Kidney (tissue), 14 donors: ENCODE data around the gene SLC29A4. TPM values are rescaled to one million over a fixed set of nuclear protein-coding genes. Genes with fewer than 3 reads are reported as not detected.
"Not testable (repeated sequence)": the region's sequence is repeated elsewhere in the genome, so short reads cannot be mapped to it uniquely, and the experiment has no call there.

Experiments used
- DNase-seq, 5 donors: peaks; one replicate each; pipeline ENCODE4 v3.0.0-alpha.2; 2013 to 2020
- FAIRE-seq: peaks from 2 replicates; lab custom pipeline; 2012; peaks lifted over from hg19 to GRCh38; lab: Jason Lieb, UNC
- H3K27ac ChIP-seq, 2 donors: one replicate each; pipeline ENCODE4 v1.7.0; 2013; ENCODE audit warnings: low read depth in 2 of 2, low read length in 2 of 2, inconsistent platforms in 1 of 2
- H3K27me3 ChIP-seq: one replicate; pipeline ENCODE4 v1.7.1; 2013; ENCODE audit warnings: low read length, inconsistent platforms; ENCODE audit not compliant: control insufficient read depth, insufficient read depth
- H3K36me3 ChIP-seq, 3 donors: one replicate each; pipeline versions ENCODE4 v1.7.0 to v1.7.1; 2013; ENCODE audit warnings: low read length in 3 of 3, control low read depth in 1 of 3, inconsistent platforms in 1 of 3; ENCODE audit not compliant: insufficient read depth in 3 of 3, control insufficient read depth in 2 of 3
- H3K4me1 ChIP-seq, 3 donors: one replicate each; pipeline versions ENCODE4 v1.7.0 to v1.7.1; 2013; ENCODE audit warnings: low read length in 3 of 3, inconsistent platforms in 1 of 3, low read depth in 1 of 3; ENCODE audit not compliant: control insufficient read depth in 2 of 3, insufficient read depth in 2 of 3
- H3K4me3 ChIP-seq, 3 donors: one replicate each; pipeline versions ENCODE4 v1.7.0 to v1.8.1; 2013; ENCODE audit warnings: low read length in 3 of 3, control low read depth in 1 of 3, inconsistent platforms in 1 of 3
- H3K9ac ChIP-seq, 3 donors: one replicate each; pipeline versions ENCODE4 v1.7.0 to v1.7.1; 2013; ENCODE audit warnings: low read length in 3 of 3, control low read depth in 1 of 3, inconsistent platforms in 1 of 3
- H3K9me3 ChIP-seq, 3 donors: one replicate each; pipeline versions ENCODE4 v1.7.0 to v1.7.1; 2013; ENCODE audit warnings: low read length in 3 of 3, control low read depth in 1 of 3, inconsistent platforms in 1 of 3; ENCODE audit not compliant: control insufficient read depth in 2 of 3, insufficient read depth in 1 of 3
- intact Hi-C: fragments of 100-400 bp; cut with DNase I; formaldehyde crosslinking; loops from one replicate; pipeline ENCODE4 v1.11.1; 2022
- polyA plus RNA-seq: library from polyadenylated mRNA; stranded (reverse); fragments of 350-450 nt; fragmentation: Illumina TruSeq; extraction: RNeasy Lipid Tissue Mini Kit (QIAGEN cat#74804); gene quantifications from one replicate; pipeline ENCODE4 v1.2.3, GENCODE V29; 2014; ENCODE audit warnings: low read depth, low replicate concordance; ENCODE audit not compliant: insufficient read depth
- total RNA-seq: library from RNA; stranded (reverse); fragmentation: NEBNext Ultra II Directional; extraction: Animal tissue kit (Norgen Biotek cat#: 25700); gene quantifications from one replicate; pipeline ENCODE4 v1.2.1, GENCODE V29; 2021
- TF ChIP-seq, protein P1 (sequence below): IDR thresholded peaks from 3 replicates; pipeline ENCODE4 v1.5.1; 2012; ENCODE audit warnings: mild to moderate bottlenecking, moderate library complexity, borderline replicate concordance; ENCODE audit not compliant: insufficient read depth; ENCODE audit errors: extremely low read depth
- donor health status: control.
- donor health status: control.
- donor health status: control.
- donor health status: control.
- donor health status: control.
- donor health status: DM: yes; HTN: yes; CAD: no.
- donor health status: Normal renal cell carcinoma (clear cell type).

SLC29A4 gene
- total and polyA plus RNA-seq, 2 donors from 2014 or later: 3.4 to 6.8 TPM

DNA sequence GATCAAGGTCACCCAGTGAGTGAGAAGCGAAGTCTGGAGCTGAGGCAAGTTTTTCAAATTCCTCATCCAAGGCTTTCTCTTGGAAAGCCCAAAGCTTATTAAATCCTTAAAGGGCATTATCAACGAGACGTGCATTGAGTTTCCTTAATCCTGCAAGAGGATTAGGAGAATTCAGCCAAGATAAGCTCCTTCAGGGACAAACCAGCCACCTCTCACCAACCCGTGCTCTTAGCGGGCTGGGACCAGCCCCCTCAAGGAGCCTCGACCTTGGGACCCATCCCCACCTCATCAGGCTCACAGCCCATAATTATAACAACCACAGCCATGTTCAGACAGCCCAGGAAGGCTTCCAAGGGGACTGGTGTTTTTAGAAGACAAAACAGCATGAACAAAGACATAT is 12.0 kb upstream of the SLC29A4 start:
- intact Hi-C loops: no loop called here
- TF ChIP-seq, protein P1, sequence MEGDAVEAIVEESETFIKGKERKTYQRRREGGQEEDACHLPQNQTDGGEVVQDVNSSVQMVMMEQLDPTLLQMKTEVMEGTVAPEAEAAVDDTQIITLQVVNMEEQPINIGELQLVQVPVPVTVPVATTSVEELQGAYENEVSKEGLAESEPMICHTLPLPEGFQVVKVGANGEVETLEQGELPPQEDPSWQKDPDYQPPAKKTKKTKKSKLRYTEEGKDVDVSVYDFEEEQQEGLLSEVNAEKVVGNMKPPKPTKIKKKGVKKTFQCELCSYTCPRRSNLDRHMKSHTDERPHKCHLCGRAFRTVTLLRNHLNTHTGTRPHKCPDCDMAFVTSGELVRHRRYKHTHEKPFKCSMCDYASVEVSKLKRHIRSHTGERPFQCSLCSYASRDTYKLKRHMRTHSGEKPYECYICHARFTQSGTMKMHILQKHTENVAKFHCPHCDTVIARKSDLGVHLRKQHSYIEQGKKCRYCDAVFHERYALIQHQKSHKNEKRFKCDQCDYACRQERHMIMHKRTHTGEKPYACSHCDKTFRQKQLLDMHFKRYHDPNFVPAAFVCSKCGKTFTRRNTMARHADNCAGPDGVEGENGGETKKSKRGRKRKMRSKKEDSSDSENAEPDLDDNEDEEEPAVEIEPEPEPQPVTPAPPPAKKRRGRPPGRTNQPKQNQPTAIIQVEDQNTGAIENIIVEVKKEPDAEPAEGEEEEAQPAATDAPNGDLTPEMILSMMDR: no peak
- Histone ChIP-seq H3K9me3 (no peaks in the 10 kb centered on the region), H3K36me3 (no peaks in the 10 kb centered on the region), H3K27me3 (no peaks in the 10 kb centered on the region), H3K27ac (no peak overlapping the region), H3K9ac (no peak overlapping the region), H3K4me3 (no peak overlapping the region), H3K4me1 (no peaks in the 10 kb centered on the region)
- FAIRE-seq (no peak), DNase-seq (no peak)

DNA sequence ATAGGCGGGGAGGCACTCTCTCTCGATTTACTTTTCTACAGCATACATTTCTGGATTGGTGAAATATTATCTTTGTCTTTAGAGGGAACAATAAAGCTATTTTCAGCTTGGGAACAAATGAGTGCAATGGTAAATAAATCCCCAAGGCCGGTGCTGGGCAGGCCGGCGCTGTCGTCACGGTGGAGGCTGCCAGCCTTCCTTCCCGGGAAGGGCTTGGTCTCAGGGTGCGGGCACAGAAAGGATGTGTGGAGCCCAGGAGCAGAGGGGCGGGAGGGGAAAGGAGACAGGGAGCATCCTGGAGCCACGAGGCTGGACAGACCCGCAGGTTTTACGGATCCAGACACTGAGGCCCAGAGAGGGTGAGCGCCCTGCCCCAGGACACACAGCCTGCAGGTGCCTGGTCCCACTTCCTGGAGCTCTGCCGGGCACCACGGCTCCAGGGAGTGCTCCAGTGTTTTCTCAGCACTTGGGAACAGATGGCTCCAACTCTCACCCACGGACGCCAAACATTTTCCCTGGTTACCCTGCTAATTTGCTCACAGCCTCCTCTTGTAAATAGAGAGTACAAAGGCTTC is 8.8 kb upstream of the SLC29A4 start:
- intact Hi-C loops, H3K27ac ChIP-seq: not testable (repeated sequence)

DNA sequence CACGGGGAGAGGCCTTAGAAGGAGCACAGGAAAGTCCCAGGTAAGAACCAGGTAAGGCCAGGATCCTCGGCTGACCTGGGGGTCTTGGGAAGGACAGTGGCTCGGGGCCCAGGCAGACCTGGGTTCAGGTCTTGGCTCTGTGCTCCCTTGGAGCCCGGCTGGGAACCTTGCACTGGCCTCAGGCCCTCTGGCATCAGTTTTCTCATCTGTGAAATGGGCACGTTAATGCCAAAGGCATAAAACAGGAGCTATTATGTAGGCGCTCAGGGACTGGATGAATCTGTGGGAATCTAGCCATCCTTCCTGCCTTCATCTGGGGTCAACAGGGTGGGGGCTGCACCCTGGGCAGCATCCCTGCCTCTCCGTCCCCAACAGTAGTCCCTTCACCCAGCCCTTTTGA is 8.3 kb upstream of the SLC29A4 start:
- TF ChIP-seq, protein P1: no peak
- H3K27ac ChIP-seq: no peak overlapping the region
- H3K36me3 ChIP-seq: no peaks in the 10 kb centered on the region
- DNase-seq (no peak), FAIRE-seq (no peak)
- no peaks in the 10 kb centered on the region for H3K4me1 ChIP-seq
- H3K4me3 ChIP-seq: no peak overlapping the region
- intact Hi-C loops: no loop called here
- no peaks in the 10 kb centered on the region for H3K9me3 ChIP-seq
- no peak overlapping the region for H3K9ac ChIP-seq
- no peaks in the 10 kb centered on the region for H3K27me3 ChIP-seq

More for the DNA sequence above, 8.8 kb upstream of the SLC29A4 start:
- not testable (repeated sequence) for H3K27me3 ChIP-seq, H3K4me1 ChIP-seq, H3K9me3 ChIP-seq, H3K36me3 ChIP-seq, H3K9ac ChIP-seq, H3K4me3 ChIP-seq, DNase-seq, FAIRE-seq

DNA sequence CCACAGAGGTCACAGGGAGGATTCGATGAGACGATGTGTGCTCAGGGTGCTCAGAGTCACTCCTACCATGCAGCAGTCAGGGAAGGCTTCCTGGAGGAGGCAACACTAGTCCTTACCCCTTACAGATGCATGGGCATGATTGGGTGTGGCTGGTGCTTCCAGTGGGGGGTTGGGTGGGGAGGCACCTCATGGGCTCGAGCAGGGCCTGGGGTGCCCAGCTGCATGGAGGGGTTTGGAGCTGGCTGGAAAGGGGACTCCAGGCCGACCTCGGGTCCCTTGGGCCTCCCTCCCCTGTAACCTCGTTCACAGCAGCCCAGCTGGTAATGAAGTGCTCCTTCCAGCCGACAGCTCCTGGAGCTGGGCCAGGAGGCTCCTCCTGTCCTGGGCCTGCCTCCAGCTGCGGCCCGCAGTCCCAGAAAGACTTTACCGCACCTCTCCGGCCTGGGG is 7.7 kb upstream of the SLC29A4 start:
- DNase-seq: peak in 1 of 5 donors; percentile 29
- H3K9ac ChIP-seq, H3K27ac ChIP-seq, intact Hi-C loops, H3K4me3 ChIP-seq, H3K9me3 ChIP-seq, H3K27me3 ChIP-seq, H3K4me1 ChIP-seq, H3K36me3 ChIP-seq, FAIRE-seq: not testable (repeated sequence)

DNA sequence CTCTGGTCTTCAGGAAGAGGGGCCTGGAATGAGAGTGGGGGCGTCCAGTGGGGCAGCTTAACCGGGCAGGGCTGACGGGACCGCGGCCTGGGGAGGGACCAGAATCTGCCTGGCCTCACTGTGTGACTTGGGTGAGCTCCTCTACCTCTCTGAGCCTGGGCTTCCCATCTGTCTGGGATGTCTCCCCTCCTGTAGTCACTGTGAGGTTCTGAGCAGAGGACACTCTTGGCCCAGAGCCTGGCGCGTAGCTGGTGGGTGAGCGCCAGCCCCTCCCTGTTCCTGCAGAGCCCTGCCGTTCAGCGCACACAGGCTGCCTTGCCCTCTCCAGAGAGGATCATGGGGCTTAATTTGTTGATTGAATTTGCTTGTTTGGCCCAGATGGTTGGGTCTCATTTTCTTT is 7.2 kb upstream of the SLC29A4 start:
- H3K9ac ChIP-seq, H3K27ac ChIP-seq, H3K9me3 ChIP-seq, DNase-seq, H3K36me3 ChIP-seq, intact Hi-C loops, H3K27me3 ChIP-seq, H3K4me3 ChIP-seq, FAIRE-seq, H3K4me1 ChIP-seq: not testable (repeated sequence)

DNA sequence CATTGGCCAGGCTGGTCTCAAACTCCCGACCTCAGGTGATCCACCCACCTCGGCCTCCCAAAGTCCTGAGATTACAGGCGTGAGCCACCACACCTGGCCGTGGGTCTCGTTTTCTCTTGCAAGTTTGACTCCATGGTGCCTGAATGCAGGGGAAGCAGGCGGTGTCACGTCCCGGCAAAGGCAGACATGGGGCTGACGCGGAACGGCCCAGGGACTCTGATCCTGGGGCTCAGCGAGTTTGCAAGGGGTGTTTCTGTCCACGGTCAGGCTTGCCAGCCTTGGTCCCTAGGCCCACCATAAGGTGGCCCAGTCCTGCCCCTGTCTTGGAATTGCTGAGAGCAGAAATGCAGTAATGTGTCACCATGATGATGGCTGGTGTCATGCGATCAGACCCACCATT is 6.6 kb upstream of the SLC29A4 start:
- H3K9ac ChIP-seq, H3K27me3 ChIP-seq, H3K9me3 ChIP-seq, intact Hi-C loops, H3K4me3 ChIP-seq, DNase-seq, FAIRE-seq, H3K27ac ChIP-seq, H3K36me3 ChIP-seq, H3K4me1 ChIP-seq: not testable (repeated sequence)
